Bronchial epithelial cell (primary cell): Measurements from ENCODE around the gene STAM2. TPM values are rescaled to one million over a fixed set of nuclear protein-coding genes. Genes with fewer than 3 reads are reported as not detected.

Source experiments
- DNase-seq: peaks from one replicate; pipeline ENCODE4 v3.0.0-alpha.2; 2010; ENCODE audit warnings: low read depth
- FAIRE-seq: peaks from 2 replicates; lab custom pipeline; 2011; peaks lifted over from hg19 to GRCh38; lab: Jason Lieb, UNC
- H3K27me3 ChIP-seq: 2 replicates; pipeline ENCODE4 v1.5.1; 2011; ENCODE audit warnings: low read length; ENCODE audit not compliant: control insufficient read depth, insufficient read depth
- H3K36me3 ChIP-seq: 2 replicates; pipeline ENCODE4 v1.5.1; 2011; ENCODE audit warnings: low read length; ENCODE audit not compliant: control insufficient read depth, insufficient read depth
- H3K4me3 ChIP-seq: 2 replicates; pipeline ENCODE4 v1.5.1; 2011; ENCODE audit warnings: mild to moderate bottlenecking, low read depth, low read length, control low read depth
- CTCF ChIP-seq: IDR thresholded peaks from 2 replicates; pipeline ENCODE4 v1.5.1; 2011; ENCODE audit warnings: mild to moderate bottlenecking, moderate library complexity, low read length, control low read depth, inconsistent platforms; ENCODE audit not compliant: insufficient read depth, severe bottlenecking
- total RNA-seq: library from RNA; depleted of rRNA; stranded (reverse); fragments of >200 nt; gene quantifications from 2 replicates; pipeline ENCODE4 v1.2.1, GENCODE V29; 2014

STAM2 gene
- total RNA-seq, 1 donor from 2014 or later, result 32.1 TPM

DNA sequence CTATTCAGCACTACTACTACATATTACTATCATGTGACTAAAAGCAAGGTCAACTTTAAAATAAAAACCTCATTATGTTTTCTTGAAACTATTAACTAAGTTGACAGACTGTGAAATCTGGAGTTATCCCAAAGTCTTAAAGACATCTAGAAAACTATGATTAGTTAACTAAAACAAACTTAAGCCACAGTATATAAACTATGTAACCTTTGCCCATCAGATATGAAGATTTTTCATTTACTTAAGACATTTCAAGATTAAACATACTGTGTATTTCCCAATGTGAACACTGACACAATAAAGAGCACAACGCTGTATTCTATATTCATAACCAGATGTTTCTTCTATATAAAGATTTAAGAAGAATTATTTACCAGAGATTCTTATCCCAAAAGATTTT, 43.3 kb downstream of the STAM2 start:
- TF ChIP-seq CTCF, result no peak
- no peak overlapping the region for H3K4me3 ChIP-seq
- no peaks in the 10 kb centered on the region for H3K27me3 ChIP-seq
- H3K36me3 ChIP-seq, result peaks cover 2% of the 10 kb centered on the region
- FAIRE-seq (no peak), DNase-seq (no peak)

DNA sequence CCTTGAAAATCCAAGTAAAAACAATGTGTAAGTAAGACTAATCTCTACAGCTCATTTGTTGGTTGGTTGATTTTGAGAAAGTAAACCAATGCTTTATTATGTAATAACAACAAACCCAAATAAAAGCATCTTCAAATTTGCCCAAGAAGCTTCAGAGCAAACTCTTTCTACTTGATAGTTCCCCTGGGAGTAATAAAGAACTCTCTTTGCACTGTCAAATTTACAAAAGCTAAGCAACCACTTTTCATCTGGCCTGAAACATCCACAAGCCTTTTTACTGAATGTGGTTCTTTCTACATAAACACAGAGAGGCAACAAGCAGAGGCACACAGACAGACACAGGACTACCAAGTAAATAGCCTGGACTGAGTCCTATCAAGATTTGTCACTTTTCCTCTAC, 47.9 kb downstream of the STAM2 start:
- Histone ChIP-seq H3K27me3 (no peaks in the 10 kb centered on the region), H3K36me3 (peaks cover 2% of the 10 kb centered on the region), H3K4me3 (no peak overlapping the region)
- FAIRE-seq (no peak), DNase-seq (no peak)
- no peak for TF ChIP-seq CTCF

DNA sequence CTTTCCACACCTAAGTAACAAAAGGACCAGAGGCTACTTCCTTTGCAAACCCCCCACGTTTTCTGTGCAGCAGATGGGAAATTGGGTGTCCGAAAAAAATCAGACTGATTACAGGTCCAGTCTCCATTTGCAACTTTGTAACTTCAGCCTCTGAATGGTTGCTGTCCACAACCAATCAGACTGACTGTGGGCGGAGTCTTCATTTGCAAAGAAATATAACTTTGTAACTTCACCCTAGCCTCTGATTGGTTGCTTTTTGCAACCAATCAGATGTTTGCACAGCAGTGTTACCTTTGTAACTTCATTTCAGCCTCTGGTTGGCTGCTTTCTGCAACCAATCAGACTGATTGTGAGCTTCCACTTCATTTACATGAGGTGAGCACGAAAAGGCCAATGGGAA, 48.9 kb downstream of the STAM2 start:
- no peak for FAIRE-seq

DNA sequence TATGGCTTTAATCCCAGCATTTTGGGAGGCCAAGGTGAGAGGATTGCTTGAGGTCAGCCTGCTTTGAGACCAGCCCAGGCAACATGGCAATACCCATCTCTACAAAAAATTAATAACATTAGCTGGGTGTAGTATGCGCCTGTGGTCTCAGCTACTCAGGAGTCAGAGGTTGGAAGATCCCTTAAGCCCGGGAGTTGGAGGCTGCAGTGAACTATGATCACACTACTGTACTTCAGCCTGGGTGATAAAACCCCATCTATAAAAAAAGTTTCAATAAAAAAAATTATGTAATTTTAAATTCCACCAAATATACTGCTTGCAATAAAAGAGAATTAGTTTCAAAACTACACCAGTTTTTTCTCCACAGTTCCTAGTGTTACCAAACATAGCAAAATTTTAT, 53.4 kb downstream of the STAM2 start:
- peaks cover 1% of the 10 kb centered on the region for H3K36me3 ChIP-seq
- H3K4me3 ChIP-seq, result no peak overlapping the region
- DNase-seq, result no peak
- TF ChIP-seq CTCF, result no peak
- no peak for FAIRE-seq
- no peaks in the 10 kb centered on the region for H3K27me3 ChIP-seq

More for the DNA sequence above, 48.9 kb downstream of the STAM2 start:
- Histone ChIP-seq H3K4me3 (no peak overlapping the region), H3K27me3 (no peaks in the 10 kb centered on the region), H3K36me3 (peaks cover 2% of the 10 kb centered on the region)
- no peak for DNase-seq
- no peak for TF ChIP-seq CTCF

DNA sequence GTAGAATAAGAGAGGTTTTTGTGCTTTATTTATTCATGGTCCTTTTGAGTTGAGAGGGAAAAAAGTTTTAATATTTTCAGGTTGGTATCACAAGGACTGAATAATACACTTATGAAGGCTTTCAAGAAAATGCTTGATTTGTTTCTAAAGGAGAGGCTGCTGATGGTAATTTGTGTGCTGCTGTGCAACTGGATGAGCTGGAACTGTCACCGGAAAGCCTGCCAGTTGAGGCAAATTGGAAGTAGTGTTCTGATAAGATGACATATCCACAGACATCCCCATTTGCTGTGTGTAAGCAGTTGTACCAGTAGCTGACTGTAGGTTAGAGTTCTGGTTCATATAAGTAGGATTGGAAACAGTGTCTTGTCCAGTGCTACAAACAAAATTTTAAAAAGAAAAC, 55.1 kb downstream of the STAM2 start:
- TF ChIP-seq CTCF, result no peak
- Histone ChIP-seq H3K27me3 (no peaks in the 10 kb centered on the region), H3K36me3 (peaks cover 1% of the 10 kb centered on the region), H3K4me3 (no peak overlapping the region)
- FAIRE-seq, result no peak
- no peak for DNase-seq

DNA sequence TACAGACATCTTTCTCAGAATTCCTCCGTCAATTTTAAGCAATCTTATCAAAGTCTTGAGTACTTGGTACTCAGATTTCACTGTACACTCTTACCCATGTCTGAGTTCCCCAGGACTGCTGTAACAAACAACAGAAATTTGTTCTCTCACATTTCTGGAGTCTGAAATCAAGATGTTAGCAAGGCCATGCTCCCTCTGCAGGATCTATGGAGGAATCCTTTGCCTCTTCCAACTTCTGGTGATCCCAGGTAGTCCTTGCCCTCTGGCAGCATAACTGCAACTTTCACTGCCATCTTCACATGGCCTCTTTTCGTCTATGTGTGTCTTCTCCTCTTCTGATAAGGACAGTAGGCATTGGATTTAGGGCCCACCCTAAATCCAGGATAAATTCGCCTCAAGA, 59.6 kb downstream of the STAM2 start:
- DNase-seq (no peak), FAIRE-seq (no peak)

More for the DNA sequence above, 59.6 kb downstream of the STAM2 start:
- Histone ChIP-seq H3K36me3 (no peaks in the 10 kb centered on the region), H3K27me3 (no peaks in the 10 kb centered on the region), H3K4me3 (no peak overlapping the region)
- TF ChIP-seq CTCF, result no peak
